Measurements from ENCODE around the gene ADRA2C.

DNA sequence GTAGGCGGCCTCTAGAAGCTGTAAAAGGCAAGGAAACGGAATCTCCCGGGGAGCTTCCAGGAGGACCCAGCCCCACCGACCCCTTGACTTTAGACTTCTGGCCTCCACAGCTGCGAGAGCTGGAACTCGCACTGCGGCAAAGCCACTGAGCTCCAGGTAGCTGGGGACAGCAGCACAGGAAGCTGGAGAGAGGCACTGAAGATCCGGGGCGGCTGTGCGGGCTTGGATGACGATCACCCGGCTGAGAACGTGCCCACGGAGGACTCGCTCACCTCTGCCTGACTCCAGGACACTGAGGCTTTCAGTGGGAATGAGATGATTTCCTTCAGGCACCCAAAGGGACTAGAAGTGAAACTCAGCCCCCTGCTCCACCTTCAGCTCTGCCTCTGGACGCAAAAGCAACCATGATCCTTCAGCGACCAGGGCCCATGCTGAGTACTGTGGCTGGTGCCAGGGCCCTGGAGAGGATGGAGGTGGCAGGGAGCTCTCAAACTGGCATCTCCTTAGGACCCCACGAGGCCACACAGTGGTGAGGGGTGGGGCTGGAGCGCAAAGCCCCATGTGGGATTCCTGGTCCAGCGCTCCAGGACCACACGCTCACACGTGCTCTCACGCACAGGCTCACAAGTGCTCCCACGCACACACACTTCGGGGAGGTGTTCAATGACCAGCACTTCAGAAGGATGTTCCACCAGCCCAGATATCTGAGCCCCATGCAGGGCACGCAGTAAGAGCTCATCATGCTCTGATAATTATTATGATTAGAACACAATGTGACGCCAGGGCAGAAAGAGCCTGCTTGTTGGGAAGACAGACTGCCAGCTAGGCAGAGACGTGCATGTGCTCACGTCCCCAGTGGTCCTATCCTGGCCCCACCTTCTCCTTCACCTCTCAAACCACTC is 47.2 kb downstream of the ADRA2C start:
- TF ChIP-seq, protein P1, sequence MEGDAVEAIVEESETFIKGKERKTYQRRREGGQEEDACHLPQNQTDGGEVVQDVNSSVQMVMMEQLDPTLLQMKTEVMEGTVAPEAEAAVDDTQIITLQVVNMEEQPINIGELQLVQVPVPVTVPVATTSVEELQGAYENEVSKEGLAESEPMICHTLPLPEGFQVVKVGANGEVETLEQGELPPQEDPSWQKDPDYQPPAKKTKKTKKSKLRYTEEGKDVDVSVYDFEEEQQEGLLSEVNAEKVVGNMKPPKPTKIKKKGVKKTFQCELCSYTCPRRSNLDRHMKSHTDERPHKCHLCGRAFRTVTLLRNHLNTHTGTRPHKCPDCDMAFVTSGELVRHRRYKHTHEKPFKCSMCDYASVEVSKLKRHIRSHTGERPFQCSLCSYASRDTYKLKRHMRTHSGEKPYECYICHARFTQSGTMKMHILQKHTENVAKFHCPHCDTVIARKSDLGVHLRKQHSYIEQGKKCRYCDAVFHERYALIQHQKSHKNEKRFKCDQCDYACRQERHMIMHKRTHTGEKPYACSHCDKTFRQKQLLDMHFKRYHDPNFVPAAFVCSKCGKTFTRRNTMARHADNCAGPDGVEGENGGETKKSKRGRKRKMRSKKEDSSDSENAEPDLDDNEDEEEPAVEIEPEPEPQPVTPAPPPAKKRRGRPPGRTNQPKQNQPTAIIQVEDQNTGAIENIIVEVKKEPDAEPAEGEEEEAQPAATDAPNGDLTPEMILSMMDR (conservative IDR thresholded peaks at IDR 0.05; ENCODE audit: low read length), result no peak
- no peak for TF ChIP-seq EZH2phosphoT487 (IDR thresholded peaks at IDR 0.05; ENCODE audit: borderline replicate concordance, low read depth, low read length)

Data from OCI-LY7 (cell line).